Endothelial cell of umbilical vein (primary cell): ENCODE data around the gene RAB1A. TPM values are rescaled to one million over a fixed set of nuclear protein-coding genes. Genes with fewer than 3 reads are reported as not detected.

Experiments used
- BruUV-seq: library from RNA; stranded (reverse); fragments of 400-500 nt; replicated peaks from 2 replicates; lab custom pipeline; 2021; lab: Mats Ljungman, UMichigan
- CTCF ChIA-PET: fragments of 300-600, 350-600 bp; sonication (Branson Sonifier 250); formaldehyde crosslinking; loops from one replicate; lab custom pipeline; 2021; ENCODE audit warnings: antibody characterized with exemption, inconsistent platforms; lab: Charles Lee
- POLR2A ChIA-PET: fragments of 300-600, 350-600 bp; sonication (Branson Sonifier 250); formaldehyde crosslinking; loops from one replicate; lab custom pipeline; 2021; ENCODE audit warnings: antibody characterized with exemption, inconsistent platforms; lab: Charles Lee
- DNase-seq: peaks from one replicate; pipeline ENCODE4 v3.0.0-alpha.2; 2011; ENCODE audit warnings: low read depth, low spot score
- FAIRE-seq: peaks from 2 replicates; lab custom pipeline; 2011; peaks lifted over from hg19 to GRCh38; lab: Jason Lieb, UNC
- H2AFZ ChIP-seq: 2 replicates; pipeline ENCODE4 v1.6.0; 2012; ENCODE audit warnings: low read depth, low read length, control low read depth, inconsistent platforms
- H3K27ac ChIP-seq: 2 replicates; pipeline ENCODE4 v1.5.1; 2011; ENCODE audit warnings: low read depth, mild to moderate bottlenecking, control low read depth, low read length, moderate library complexity; ENCODE audit not compliant: insufficient read depth
- H3K27me3 ChIP-seq, 2 experiments: 2 replicates each; pipeline versions ENCODE4 v1.6.0 to v1.6.1; 2011; ENCODE audit warnings: low read length in 2 of 2, mixed read lengths in 1 of 2; ENCODE audit not compliant: control insufficient read depth in 2 of 2, insufficient read depth in 2 of 2
- H3K36me3 ChIP-seq, 2 experiments: 2 replicates in 1 of 2; 3 replicates in 1 of 2; pipeline ENCODE4 v1.5.1; 2011; ENCODE audit warnings: low read length in 2 of 2, mild to moderate bottlenecking in 1 of 2, moderate library complexity in 1 of 2; ENCODE audit not compliant: control insufficient read depth in 2 of 2, insufficient read depth in 2 of 2; ENCODE audit errors: extremely low read depth in 1 of 2
- H3K4me1 ChIP-seq: 3 replicates; pipeline ENCODE4 v1.5.1; 2011; ENCODE audit warnings: mild to moderate bottlenecking, low read length; ENCODE audit not compliant: control insufficient read depth, insufficient read depth; ENCODE audit errors: extremely low read depth
- H3K4me2 ChIP-seq: 2 replicates; pipeline ENCODE4 v1.6.1; 2011; ENCODE audit warnings: low read length, control low read depth, mixed read lengths; ENCODE audit not compliant: insufficient read depth
- H3K4me3 ChIP-seq, 3 experiments: fragments of 200-600 bp in 1 of 3; sonication (generic), shearing (Covaris generic) in 1 of 3; replicated peaks in 1 of 3; 2 replicates each; pipeline ENCODE4 v1.5.1; 2011 to 2016; ENCODE audit warnings: control low read depth in 3 of 3, low read length in 3 of 3, mild to moderate bottlenecking in 2 of 3, inconsistent platforms in 1 of 3, low read depth in 1 of 3, moderate library complexity in 1 of 3; ENCODE audit not compliant: insufficient read depth in 1 of 3
- H3K79me2 ChIP-seq: 2 replicates; pipeline ENCODE4 v1.6.0; 2012; ENCODE audit warnings: low read length, inconsistent platforms; ENCODE audit not compliant: control insufficient read depth, insufficient read depth
- H3K9ac ChIP-seq: replicated peaks from 2 replicates; pipeline ENCODE3; 2011; ENCODE audit warnings: low read length, control low read depth; ENCODE audit not compliant: insufficient read depth; ENCODE audit errors: extremely low read depth
- H3K9me1 ChIP-seq: replicated peaks from 3 replicates; pipeline ENCODE4 v1.6.0; 2011; ENCODE audit warnings: mild to moderate bottlenecking, low read length; ENCODE audit not compliant: control insufficient read depth, insufficient read depth; ENCODE audit errors: extremely low read depth
- H3K9me3 ChIP-seq: replicated peaks from 2 replicates; pipeline ENCODE4 v1.5.1; 2012; ENCODE audit warnings: low read length, inconsistent platforms; ENCODE audit not compliant: control insufficient read depth, insufficient read depth
- H4K20me1 ChIP-seq: replicated peaks from 2 replicates; pipeline ENCODE3; 2011; ENCODE audit warnings: mild to moderate bottlenecking, low read length; ENCODE audit not compliant: control insufficient read depth, insufficient read depth; ENCODE audit errors: extremely low read depth
- GATA2 ChIP-seq: IDR thresholded peaks from 2 replicates; pipeline ENCODE4 v1.7.0; 2011; ENCODE audit warnings: low read depth, mild to moderate bottlenecking, moderate library complexity, mixed read lengths, low read length; ENCODE audit not compliant: insufficient read length, insufficient read depth
- MAX ChIP-seq: IDR thresholded peaks from 2 replicates; pipeline ENCODE4 v1.6.1; 2011; ENCODE audit not compliant: insufficient read depth, insufficient read length
- POLR2A ChIP-seq: IDR thresholded peaks from 2 replicates; pipeline ENCODE4 v1.6.1; 2012; ENCODE audit warnings: low read depth, mild to moderate bottlenecking, control low read depth, low read length
- dilution Hi-C: fragments of 300-500 bp; cut with MboI; formaldehyde crosslinking; loops from one replicate; pipeline ENCODE4 v1.15.0; 2019; ENCODE audit warnings: low sequenced_read_pairs; ENCODE audit not compliant: extremely low pct_ligation_motif_present
- intact Hi-C: fragments of 100-400 bp; cut with micrococcal nuclease; formaldehyde crosslinking; loops from one replicate; pipeline ENCODE4 v1.10.0; 2022
- polyA plus RNA-seq, 4 experiments: library from polyadenylated mRNA; depleted of rRNA in 3 of 4; stranded (reverse) in 3 of 4; unstranded in 1 of 4; fragments of >200 nt; gene quantifications; 2 replicates each; pipeline versions ENCODE4 v1.2.1 to v1.2.3, GENCODE V29; 2011 to 2012; ENCODE audit warnings: missing spikeins in 1 of 4
- total RNA-seq: library from RNA; stranded (reverse); gene quantifications from 2 replicates; pipeline ENCODE4 v1.2.3, GENCODE V29; 2021
- TF ChIP-seq, protein P1 (sequence below), 2 donors: IDR thresholded peaks; 1 replicate in 1 of 2; 2 replicates in 1 of 2; pipeline ENCODE4 v1.5.1; 2011; ENCODE audit warnings: low read length in 2 of 2, mild to moderate bottlenecking in 2 of 2, moderate library complexity in 2 of 2, control low read depth in 1 of 2, inconsistent platforms in 1 of 2, low read depth in 1 of 2; ENCODE audit not compliant: insufficient read depth in 1 of 2; ENCODE audit errors: extremely low read depth in 1 of 2

RAB1A gene
- total and polyA plus RNA-seq, 2 donors (not counting 3 experiments of a cell fraction or from before 2014, with no cell fraction given), result 121 to 176 TPM

GRCh38 chr2:65067806-65068553, 61.9 kb downstream of the RAB1A start:
- TF ChIP-seq MAX (no peak), GATA2 (no peak), POLR2A (no peak)
- TF ChIP-seq, protein P1, sequence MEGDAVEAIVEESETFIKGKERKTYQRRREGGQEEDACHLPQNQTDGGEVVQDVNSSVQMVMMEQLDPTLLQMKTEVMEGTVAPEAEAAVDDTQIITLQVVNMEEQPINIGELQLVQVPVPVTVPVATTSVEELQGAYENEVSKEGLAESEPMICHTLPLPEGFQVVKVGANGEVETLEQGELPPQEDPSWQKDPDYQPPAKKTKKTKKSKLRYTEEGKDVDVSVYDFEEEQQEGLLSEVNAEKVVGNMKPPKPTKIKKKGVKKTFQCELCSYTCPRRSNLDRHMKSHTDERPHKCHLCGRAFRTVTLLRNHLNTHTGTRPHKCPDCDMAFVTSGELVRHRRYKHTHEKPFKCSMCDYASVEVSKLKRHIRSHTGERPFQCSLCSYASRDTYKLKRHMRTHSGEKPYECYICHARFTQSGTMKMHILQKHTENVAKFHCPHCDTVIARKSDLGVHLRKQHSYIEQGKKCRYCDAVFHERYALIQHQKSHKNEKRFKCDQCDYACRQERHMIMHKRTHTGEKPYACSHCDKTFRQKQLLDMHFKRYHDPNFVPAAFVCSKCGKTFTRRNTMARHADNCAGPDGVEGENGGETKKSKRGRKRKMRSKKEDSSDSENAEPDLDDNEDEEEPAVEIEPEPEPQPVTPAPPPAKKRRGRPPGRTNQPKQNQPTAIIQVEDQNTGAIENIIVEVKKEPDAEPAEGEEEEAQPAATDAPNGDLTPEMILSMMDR (IDR thresholded peaks at IDR 0.05; ENCODE audit: extremely low read depth in 1 of 2, insufficient read depth in 1 of 2, low read depth in 1 of 2, low read length in 2 of 2), result no peak
- dilution Hi-C loops (no loop called here), intact Hi-C loops (no loop called here)
- Histone ChIP-seq H3K79me2 (peaks cover 16% of the 10 kb centered on the region), H3K9me1 (no peaks in the 10 kb centered on the region), H3K9me3 (no peaks in the 10 kb centered on the region), H4K20me1 (no peaks in the 10 kb centered on the region), H3K4me2 (no peak overlapping the region), H3K4me1 (peaks cover 48% of the 10 kb centered on the region), H2AFZ (no peak overlapping the region), H3K9ac (no peak overlapping the region), H3K4me3 (no peak overlapping the region), H3K36me3 (peaks cover 6 to 25% of the 10 kb centered on the region in 2 experiments), H3K27me3 (no peaks in the 10 kb centered on the region), H3K27ac (no peak overlapping the region)
- BruUV-seq, result no TSS peak
- ChIA-PET CTCF (interaction anchor here (0.8 to 1.7 kb wide), 2 partner anchors 101 to 119 kb away, joined by 3 read pairs; no protein-coding TSS in a partner anchor), POLR2A (interaction anchor here (0.6 kb wide), 1 partner anchor 485 kb away, joined by 3 read pairs; no protein-coding TSS in a partner anchor)
- FAIRE-seq, result no peak
- DNase-seq, result no peak
